Measurements from ENCODE around the gene CFDP1. TPM values are rescaled to one million over a fixed set of nuclear protein-coding genes. Genes with fewer than 3 reads are reported as not detected.

Gene CFDP1
- total and polyA plus RNA-seq, 2 of the 13 experiments (the other 11 are each of a cell fraction or from before 2014, with no cell fraction given) = 78.6 to 153 TPM

DNA sequence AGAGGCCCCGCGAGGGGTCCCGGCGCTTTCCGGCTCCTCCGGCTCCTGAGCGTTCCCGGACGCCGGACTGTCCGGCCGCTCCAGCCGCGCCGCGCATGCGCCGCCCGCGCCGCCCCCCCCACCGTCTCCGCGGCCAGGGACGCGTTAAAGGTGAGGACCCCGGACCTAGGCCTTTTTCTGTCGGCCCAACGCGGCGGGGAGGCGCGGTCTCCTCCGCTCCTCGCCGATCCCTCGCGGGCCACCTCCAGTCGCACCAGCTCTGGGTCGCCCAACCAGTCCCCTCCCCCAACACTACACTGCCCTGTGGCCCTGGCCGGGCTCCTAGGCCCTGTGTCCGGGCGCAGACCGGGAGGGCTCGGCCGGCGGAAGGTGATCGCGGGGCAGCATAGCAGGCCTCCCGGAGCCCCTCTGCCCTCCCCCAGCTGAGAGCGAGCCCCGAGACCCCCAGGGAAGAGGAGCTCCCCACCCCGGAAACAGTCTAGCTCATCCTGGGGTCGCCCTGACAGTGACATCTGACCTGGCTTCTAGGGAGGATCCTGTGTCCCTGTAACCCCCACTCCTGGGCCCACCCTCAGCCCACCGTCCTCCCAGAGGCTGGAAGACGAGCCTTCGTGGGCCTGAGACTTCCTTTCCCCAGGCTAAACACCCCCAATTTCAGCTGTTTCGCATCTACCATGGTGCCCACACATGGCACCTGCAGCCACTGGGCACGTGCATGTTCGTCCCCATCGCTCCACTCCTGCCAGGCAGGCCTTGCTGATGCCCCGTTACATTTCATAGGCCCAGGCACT lies 167.2 kb downstream of the CFDP1 start (continued):
- TF ChIP-seq PHF20 (CRISPR knock-in tag; IDR thresholded peaks at IDR 0.05) (peak; percentile 60; the same call in 1 of the 2 replicates), ZNF670 (CRISPR knock-in tag; IDR thresholded peaks at IDR 0.05; ENCODE audit: borderline replicate concordance) (peak; percentile 70; the same call in 1 of the 2 replicates), ZNF160 (CRISPR knock-in tag; IDR thresholded peaks at IDR 0.05) (peak; percentile 80), KLF6 (CRISPR knock-in tag; IDR thresholded peaks at IDR 0.05) (peak; percentile 88), ETV6 (CRISPR knock-in tag; conservative IDR thresholded peaks at IDR 0.05) (peak; percentile 88), NBN (conservative IDR thresholded peaks at IDR 0.05) (no peak), ZNF781 (CRISPR knock-in tag; IDR thresholded peaks at IDR 0.05; ENCODE audit: borderline replicate concordance, not compliant biosample characterization) (no peak), MTF2 (CRISPR knock-in tag; IDR thresholded peaks at IDR 0.05; ENCODE audit: borderline replicate concordance) (0 out of 2 replicates have a peak, but pooled peaks have one; percentile 66), ZNF816 (CRISPR knock-in tag; IDR thresholded peaks at IDR 0.05; ENCODE audit: borderline replicate concordance) (no peak), ZNF230 (CRISPR knock-in tag; IDR thresholded peaks at IDR 0.05) (peak; percentile 78; the same call in 1 of the 2 replicates), MEIS1 (CRISPR knock-in tag; IDR thresholded peaks at IDR 0.05; ENCODE audit: borderline replicate concordance) (peak; percentile 68; the same call in 1 of the 2 replicates), ZSCAN30 (CRISPR knock-in tag; IDR thresholded peaks at IDR 0.05) (no peak), ZNF207 (IDR thresholded peaks at IDR 0.05; ENCODE audit: borderline replicate concordance) (no peak), HOXA9 (CRISPR knock-in tag; IDR thresholded peaks at IDR 0.05; ENCODE audit: borderline replicate concordance) (peak; percentile 89; the same call in 1 of the 2 replicates), KDM4B (CRISPR knock-in tag; IDR thresholded peaks at IDR 0.05) (peak; percentile 90), HNF4A (CRISPR knock-in tag; IDR thresholded peaks at IDR 0.05) (peak; percentile 43), ZNF775 (CRISPR knock-in tag; IDR thresholded peaks at IDR 0.05; ENCODE audit: borderline replicate concordance) (peak; percentile 84; the same call in 1 of the 2 replicates), KDM3A (CRISPR knock-in tag; IDR thresholded peaks at IDR 0.05; ENCODE audit: low read depth) (peak; percentile 35; the same call in 1 of the 2 replicates), NFKB2 (CRISPR knock-in tag; IDR thresholded peaks at IDR 0.05; ENCODE audit: borderline replicate concordance) (peak; percentile 82; the same call in 1 of the 2 replicates), MBD4 (IDR thresholded peaks at IDR 0.05; ENCODE audit: borderline replicate concordance, low read length) (no peak)
- TF ChIP-seq, protein P1, sequence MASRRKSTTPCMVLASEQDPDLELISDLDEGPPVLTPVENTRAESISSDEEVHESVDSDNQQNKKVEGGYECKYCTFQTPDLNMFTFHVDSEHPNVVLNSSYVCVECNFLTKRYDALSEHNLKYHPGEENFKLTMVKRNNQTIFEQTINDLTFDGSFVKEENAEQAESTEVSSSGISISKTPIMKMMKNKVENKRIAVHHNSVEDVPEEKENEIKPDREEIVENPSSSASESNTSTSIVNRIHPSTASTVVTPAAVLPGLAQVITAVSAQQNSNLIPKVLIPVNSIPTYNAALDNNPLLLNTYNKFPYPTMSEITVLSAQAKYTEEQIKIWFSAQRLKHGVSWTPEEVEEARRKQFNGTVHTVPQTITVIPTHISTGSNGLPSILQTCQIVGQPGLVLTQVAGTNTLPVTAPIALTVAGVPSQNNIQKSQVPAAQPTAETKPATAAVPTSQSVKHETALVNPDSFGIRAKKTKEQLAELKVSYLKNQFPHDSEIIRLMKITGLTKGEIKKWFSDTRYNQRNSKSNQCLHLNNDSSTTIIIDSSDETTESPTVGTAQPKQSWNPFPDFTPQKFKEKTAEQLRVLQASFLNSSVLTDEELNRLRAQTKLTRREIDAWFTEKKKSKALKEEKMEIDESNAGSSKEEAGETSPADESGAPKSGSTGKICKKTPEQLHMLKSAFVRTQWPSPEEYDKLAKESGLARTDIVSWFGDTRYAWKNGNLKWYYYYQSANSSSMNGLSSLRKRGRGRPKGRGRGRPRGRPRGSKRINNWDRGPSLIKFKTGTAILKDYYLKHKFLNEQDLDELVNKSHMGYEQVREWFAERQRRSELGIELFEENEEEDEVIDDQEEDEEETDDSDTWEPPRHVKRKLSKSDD (CRISPR knock-in tag; IDR thresholded peaks at IDR 0.05; ENCODE audit: low read depth) = peak; percentile 63; the same call in 1 of the 2 replicates
- TF ChIP-seq, protein P2, sequence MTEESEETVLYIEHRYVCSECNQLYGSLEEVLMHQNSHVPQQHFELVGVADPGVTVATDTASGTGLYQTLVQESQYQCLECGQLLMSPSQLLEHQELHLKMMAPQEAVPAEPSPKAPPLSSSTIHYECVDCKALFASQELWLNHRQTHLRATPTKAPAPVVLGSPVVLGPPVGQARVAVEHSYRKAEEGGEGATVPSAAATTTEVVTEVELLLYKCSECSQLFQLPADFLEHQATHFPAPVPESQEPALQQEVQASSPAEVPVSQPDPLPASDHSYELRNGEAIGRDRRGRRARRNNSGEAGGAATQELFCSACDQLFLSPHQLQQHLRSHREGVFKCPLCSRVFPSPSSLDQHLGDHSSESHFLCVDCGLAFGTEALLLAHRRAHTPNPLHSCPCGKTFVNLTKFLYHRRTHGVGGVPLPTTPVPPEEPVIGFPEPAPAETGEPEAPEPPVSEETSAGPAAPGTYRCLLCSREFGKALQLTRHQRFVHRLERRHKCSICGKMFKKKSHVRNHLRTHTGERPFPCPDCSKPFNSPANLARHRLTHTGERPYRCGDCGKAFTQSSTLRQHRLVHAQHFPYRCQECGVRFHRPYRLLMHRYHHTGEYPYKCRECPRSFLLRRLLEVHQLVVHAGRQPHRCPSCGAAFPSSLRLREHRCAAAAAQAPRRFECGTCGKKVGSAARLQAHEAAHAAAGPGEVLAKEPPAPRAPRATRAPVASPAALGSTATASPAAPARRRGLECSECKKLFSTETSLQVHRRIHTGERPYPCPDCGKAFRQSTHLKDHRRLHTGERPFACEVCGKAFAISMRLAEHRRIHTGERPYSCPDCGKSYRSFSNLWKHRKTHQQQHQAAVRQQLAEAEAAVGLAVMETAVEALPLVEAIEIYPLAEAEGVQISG (CRISPR knock-in tag; IDR thresholded peaks at IDR 0.05) = peak; percentile 83
- TF ChIP-seq, protein P3, sequence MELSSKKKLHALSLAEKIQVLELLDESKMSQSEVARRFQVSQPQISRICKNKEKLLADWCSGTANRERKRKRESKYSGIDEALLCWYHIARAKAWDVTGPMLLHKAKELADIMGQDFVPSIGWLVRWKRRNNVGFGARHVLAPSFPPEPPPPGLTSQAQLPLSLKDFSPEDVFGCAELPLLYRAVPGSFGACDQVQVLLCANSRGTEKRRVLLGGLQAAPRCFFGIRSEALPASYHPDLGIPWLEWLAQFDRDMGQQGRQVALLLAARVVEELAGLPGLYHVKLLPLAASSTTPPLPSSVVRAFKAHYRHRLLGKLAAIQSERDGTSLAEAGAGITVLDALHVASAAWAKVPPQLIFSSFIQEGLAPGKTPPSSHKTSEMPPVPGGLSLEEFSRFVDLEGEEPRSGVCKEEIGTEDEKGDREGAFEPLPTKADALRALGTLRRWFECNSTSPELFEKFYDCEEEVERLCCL (CRISPR knock-in tag; IDR thresholded peaks at IDR 0.05; ENCODE audit: borderline replicate concordance) = 0 out of 2 replicates have a peak, but pooled peaks have one; percentile 47

Measured in HepG2 (cell line).